Adrenal gland (tissue), 5 donors: ENCODE results near the gene NHSL2.

ENCODE experiments used
- CTCF ChIP-seq, 6 experiments: fragments of 450-650 bp in 4 of 6; fragments of 200-600 bp in 2 of 6; sonication (generic) in 1 of 6; IDR thresholded peaks; 1 replicate in 5 of 6; 2 replicates in 1 of 6; pipeline versions ENCODE4 v1.5.1 to v1.8.0; 2016 to 2021; ENCODE audit warnings: antibody characterized with exemption in 6 of 6, mild to moderate bottlenecking in 2 of 6, moderate library complexity in 1 of 6
- POLR2A ChIP-seq, 2 donors: fragments of 450-650 bp; IDR thresholded peaks; one replicate each; pipeline ENCODE4 v1.6.1; 2017; ENCODE audit warnings: antibody characterized with exemption in 2 of 2, mild to moderate bottlenecking in 2 of 2, moderate library complexity in 1 of 2
- donor health status: DM: no; HTN: no; CAD: no.

GRCh38 chrX:71993371-71993770 is 82.7 kb downstream of the NHSL2 start:
- TF ChIP-seq POLR2A (IDR thresholded peaks at IDR 0.05) (no peak), CTCF (IDR thresholded peaks at IDR 0.05) (no peak)
